ENCODE results near the gene EDIL3. TPM values are rescaled to one million over a fixed set of nuclear protein-coding genes. Genes with fewer than 3 reads are reported as not detected.

The EDIL3 gene
- total and polyA plus RNA-seq, 12 donors: 4.6 to 59.7 (median 13.7) TPM

- TF ChIP-seq POLR2A (IDR thresholded peaks at IDR 0.05) (no peak), CTCF (IDR thresholded peaks at IDR 0.05) (no peak)
- no peak for DNase-seq
- intact Hi-C loops (cut with DNase I): no loop called here
- WGBS, 4 donors: 65 to 76% (median 69%) methylated on average over 14 of the region's 14 CpGs
- Histone ChIP-seq H3K4me3 (no peak overlapping the region), H3K9me3 (replicated peaks in 1 of 3) (no peaks in the 10 kb centered on the region), H3K36me3 (replicated peaks in 1 of 2) (no peaks in the 10 kb centered on the region), H3K27me3 (no peaks in the 10 kb centered on the region), H3K27ac (no peak overlapping the region), H3K4me1 (replicated peaks in 1 of 2) (no peaks in the 10 kb centered on the region)
Measured at GRCh38 chr5:84292788-84293653, 91.7 kb downstream of the EDIL3 start.

- TF ChIP-seq CTCF (IDR thresholded peaks at IDR 0.05): no peak
- no peak for TF ChIP-seq POLR2A (IDR thresholded peaks at IDR 0.05)
- WGBS, 4 donors: 90 to 98% (median 94%) methylated on average over 1 of the region's 1 CpG
- no peaks in the 10 kb centered on the region for H3K9me3 ChIP-seq (replicated peaks in 1 of 3)
- H3K36me3 ChIP-seq (replicated peaks in 1 of 2): no peaks in the 10 kb centered on the region
- H3K27ac ChIP-seq: no peak overlapping the region
- intact Hi-C loops (cut with DNase I): no loop called here
- no peaks in the 10 kb centered on the region for H3K4me1 ChIP-seq (replicated peaks in 1 of 2)
- H3K4me3 ChIP-seq: no peak overlapping the region
- no peak for DNase-seq
- no peaks in the 10 kb centered on the region for H3K27me3 ChIP-seq
Measured at GRCh38 chr5:84292000-84292642, 92.6 kb downstream of the EDIL3 start.

GRCh38 chr5:84290673-84291072, 94.0 kb downstream of the EDIL3 start:
- DNase-seq: no peak
- no peak overlapping the region for H3K27ac ChIP-seq
- TF ChIP-seq CTCF (IDR thresholded peaks at IDR 0.05): no peak
- no peak for TF ChIP-seq POLR2A (IDR thresholded peaks at IDR 0.05)
- no peaks in the 10 kb centered on the region for H3K36me3 ChIP-seq (replicated peaks in 1 of 2)
- H3K27me3 ChIP-seq: no peaks in the 10 kb centered on the region
- no peaks in the 10 kb centered on the region for H3K4me1 ChIP-seq (replicated peaks in 1 of 2)
- WGBS, 4 donors: 79 to 86% (median 82%) methylated on average over 2 of the region's 2 CpGs
- intact Hi-C loops (cut with DNase I): no loop called here
- H3K9me3 ChIP-seq (replicated peaks in 1 of 3): no peaks in the 10 kb centered on the region
- no peak overlapping the region for H3K4me3 ChIP-seq

- H3K27ac ChIP-seq: no peak overlapping the region
- H3K9me3 ChIP-seq (replicated peaks in 1 of 3): no peaks in the 10 kb centered on the region
- H3K4me1 ChIP-seq (replicated peaks in 1 of 2): no peaks in the 10 kb centered on the region
- TF ChIP-seq CTCF (IDR thresholded peaks at IDR 0.05): no peak
- no peak for TF ChIP-seq POLR2A (IDR thresholded peaks at IDR 0.05)
- no peaks in the 10 kb centered on the region for H3K36me3 ChIP-seq (replicated peaks in 1 of 2)
- no peak for DNase-seq
- 46 to 61% (median 56%) methylated on average over 4 of the region's 4 CpGs for WGBS, 4 donors
- H3K27me3 ChIP-seq: no peaks in the 10 kb centered on the region
- intact Hi-C loops (cut with DNase I): no loop called here
- no peak overlapping the region for H3K4me3 ChIP-seq
Measured at GRCh38 chr5:84290161-84290560, 94.5 kb downstream of the EDIL3 start.
